H1 (cell line): ENCODE results near the gene WBP4. TPM values are rescaled to one million over a fixed set of nuclear protein-coding genes. Genes with fewer than 3 reads are reported as not detected.

Experiments used
- CHD7 ChIP-seq: fragments of 300-600 bp; sonication (generic); IDR thresholded peaks from 2 replicates; pipeline ENCODE4 v1.7.1; 2012; ENCODE audit warnings: low read length, moderate library complexity, mild to moderate bottlenecking, inconsistent platforms; ENCODE audit not compliant: insufficient replicate concordance
- EZH2 ChIP-seq: fragments of 200-600 bp; sonication (generic); IDR thresholded peaks from 2 replicates; pipeline ENCODE4 v1.7.1; 2012; ENCODE audit warnings: low read depth, mild to moderate bottlenecking, moderate library complexity, low read length, inconsistent platforms; ENCODE audit not compliant: severe bottlenecking
- HDAC2 ChIP-seq, 2 experiments: fragments of 300-600 bp in 1 of 2; sonication (generic) in 1 of 2; IDR thresholded peaks; 2 replicates each; pipeline ENCODE4 v1.6.1; 2011 to 2012; ENCODE audit warnings: low read depth in 2 of 2, low read length in 2 of 2, mild to moderate bottlenecking in 2 of 2, moderate library complexity in 2 of 2, borderline replicate concordance in 1 of 2, inconsistent platforms in 1 of 2
- RNF2 ChIP-seq: fragments of 200-900, 300-1000 bp; sonication (generic); IDR thresholded peaks from 2 replicates; pipeline ENCODE4 v1.7.1; 2016; ENCODE audit warnings: borderline replicate concordance, low read depth, mild to moderate bottlenecking, antibody characterized with exemption, low read length; ENCODE audit not compliant: poor library complexity, severe bottlenecking; ENCODE audit errors: missing control alignments
- SRF ChIP-seq: IDR thresholded peaks from 2 replicates; pipeline ENCODE4 v1.6.1; 2011; ENCODE audit warnings: mild to moderate bottlenecking, low read depth, low read length, moderate library complexity
- TAF7 ChIP-seq: optimal IDR thresholded peaks from 2 replicates; pipeline ENCODE3; 2011; ENCODE audit warnings: low read depth, mild to moderate bottlenecking, inconsistent platforms, low read length, moderate library complexity, borderline replicate concordance
- polyA plus RNA-seq, 7 experiments: library from polyadenylated mRNA; depleted of rRNA in 3 of 7; stranded (reverse) in 5 of 7; unstranded in 2 of 7; fragments of >200 nt in 5 of 7; fragments of 200-250 nt in 2 of 7; gene quantifications; 1 replicate in 5 of 7; 2 replicates in 1 of 7; 4 replicates in 1 of 7; pipeline versions ENCODE4 v1.2.1 to v1.2.3, GENCODE V29; 2011 to 2013; ENCODE audit warnings: missing spikeins in 2 of 7, mixed read lengths in 2 of 7
- total RNA-seq: library from RNA; stranded (reverse); fragmentation: NEBNext Ultra II Directional; extraction: Animal tissue kit (Norgen Biotek cat#: 25700); gene quantifications from 2 replicates; pipeline ENCODE4 v1.2.1, GENCODE V29; 2021

Gene WBP4
- total and polyA plus RNA-seq, 2 of the 8 experiments (the other 6 are each of a cell fraction or from before 2014, with no cell fraction given), result 3.0 to 10.0 TPM

GRCh38 chr13:41032691-41033376, 28.5 kb upstream of the WBP4 start (continued):
- TF ChIP-seq HDAC2 (IDR thresholded peaks at IDR 0.05; ENCODE audit: borderline replicate concordance in 1 of 2, low read depth in 2 of 2, low read length in 2 of 2) (no peak), TAF7 (no peak), RNF2 (no peak), SRF (no peak), CHD7 (no peak), EZH2 (no peak)
